Measurements from ENCODE around the gene C18orf32. TPM values are rescaled to one million over a fixed set of nuclear protein-coding genes. Genes with fewer than 3 reads are reported as not detected.

Gene C18orf32
- total and polyA plus RNA-seq, 2 of the 8 experiments (the other 6 are each of a cell fraction or from before 2014, with no cell fraction given) = 17.3 to 20.1 TPM

DNA sequence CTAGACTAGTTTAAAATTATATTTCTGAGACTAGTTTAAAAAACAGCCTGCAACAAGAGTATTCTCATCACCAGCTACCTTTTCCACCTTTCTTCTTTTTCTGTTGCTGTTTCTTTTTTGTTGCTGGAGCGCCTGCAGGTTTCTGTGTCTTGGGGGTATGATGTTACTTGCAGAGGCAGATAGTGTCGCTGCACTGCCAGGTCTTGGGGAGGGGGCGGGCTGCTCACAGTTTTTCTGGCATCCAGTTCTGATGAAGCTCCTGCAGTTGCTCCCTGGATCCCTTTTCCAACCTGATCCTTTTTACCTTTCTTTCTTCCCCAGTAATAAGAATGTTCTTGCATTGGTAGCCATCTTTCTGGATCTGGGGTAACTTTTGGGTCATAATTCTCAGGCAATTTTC is 8.0 kb upstream of the C18orf32 start:
- WGBS, 2 experiments (ENCODE audit: extremely low coverage in 1 of 2, insufficient coverage in 1 of 2, insufficient read length in 1 of 2, insufficient replicate concordance in 2 of 2, low coverage in 1 of 2, low lambda C conversion rate in 2 of 2, missing lambda C conversion rate in 1 of 2) = 46% methylated on average over 3 of the region's 3 CpGs; no CpG with 5 or more reads in 1 of the 2 experiments
- Histone ChIP-seq H3K56ac (replicated peaks; ENCODE audit: insufficient read length, low read depth, low read length) (no peak overlapping the region), H3K4me3 (ENCODE audit: extremely low read depth in 1 of 4, insufficient read depth in 2 of 4, low read depth in 3 of 4, low read length in 4 of 4) (no peak overlapping the region), H2BK15ac (ENCODE audit: low read length) (no peak overlapping the region), H3K4me2 (ENCODE audit: insufficient read depth in 1 of 2, low read depth in 2 of 2, low read length in 2 of 2) (no peak overlapping the region), H3K79me2 (ENCODE audit: control insufficient read depth in 1 of 2, insufficient read depth in 2 of 2, low read length in 2 of 2) (peaks cover 6 to 22% of the 10 kb centered on the region in 2 experiments), H4K91ac (replicated peaks; ENCODE audit: insufficient read length, low read length) (no peak overlapping the region), H3K4me1 (replicated peaks in 1 of 4; ENCODE audit: control insufficient read depth in 3 of 4, insufficient read depth in 4 of 4, low read length in 3 of 4) (peaks cover 3 to 10% (median 7%) of the 10 kb centered on the region in 4 experiments; a peak in 5 of 7 replicates), H3K9me3 (ENCODE audit: insufficient read depth in 2 of 2, low read depth in 1 of 2, low read length in 1 of 2) (no peaks in the 10 kb centered on the region), H3K23ac (ENCODE audit: insufficient read length) (no peak overlapping the region), H2AK5ac (ENCODE audit: low read depth, low read length) (no peak overlapping the region), H3K18ac (ENCODE audit: extremely low read depth, low read length) (no peak overlapping the region), H2BK5ac (ENCODE audit: low read depth, low read length) (no peak overlapping the region), H3K4ac (replicated peaks; ENCODE audit: insufficient read length, low read depth, low read length) (no peak overlapping the region), H3K9ac (replicated peaks in 1 of 4; ENCODE audit: extremely low read depth in 1 of 4, low read depth in 3 of 4, low read length in 3 of 4) (no peak overlapping the region), H3K27me3 (replicated peaks in 1 of 4; ENCODE audit: control insufficient read depth in 3 of 4, extremely low read depth in 1 of 4, insufficient read depth in 3 of 4, low read length in 3 of 4) (no peaks in the 10 kb centered on the region), H3K36me3 (ENCODE audit: control insufficient read depth in 2 of 4, insufficient read depth in 4 of 4, low read length in 3 of 4) (peaks cover 3 to 17% (median 16%) of the 10 kb centered on the region in 4 experiments), H2AFZ (ENCODE audit: low read length) (peak overlapping the region; percentile 8; the same call in 1 of the 2 replicates), H4K20me1 (replicated peaks in 1 of 2; ENCODE audit: control insufficient read depth in 1 of 2, insufficient read depth in 2 of 2, low read length in 2 of 2) (peaks cover 2 to 3% of the 10 kb centered on the region in 2 experiments), H2BK20ac (ENCODE audit: low read length) (no peak overlapping the region), H3K14ac (ENCODE audit: insufficient read length) (no peak overlapping the region), H3K79me1 (ENCODE audit: low read depth, low read length) (no peaks in the 10 kb centered on the region), H4K5ac (ENCODE audit: insufficient read length, low read depth, low read length) (no peak overlapping the region), H3K27ac (ENCODE audit: low read depth, low read length) (no peak overlapping the region), H3K23me2 (ENCODE audit: low read depth, low read length) (peaks cover 4% of the 10 kb centered on the region; the same call in 1 of the 2 replicates), H2BK120ac (replicated peaks; ENCODE audit: low read depth, low read length) (no peak overlapping the region), H2BK12ac (ENCODE audit: low read depth, low read length) (no peak overlapping the region), H4K8ac (ENCODE audit: extremely low read depth, insufficient read depth, low read length) (no peak overlapping the region)
- POLR2A ChIA-PET (ENCODE audit: partially characterized antibody) = interaction anchor here (1.5 to 7.2 kb wide), 2 partner anchors 9 to 265 kb away, joined by 4 to 58 read pairs; partner anchors contain the start of gene C18orf32
- TF ChIP-seq, protein P1, sequence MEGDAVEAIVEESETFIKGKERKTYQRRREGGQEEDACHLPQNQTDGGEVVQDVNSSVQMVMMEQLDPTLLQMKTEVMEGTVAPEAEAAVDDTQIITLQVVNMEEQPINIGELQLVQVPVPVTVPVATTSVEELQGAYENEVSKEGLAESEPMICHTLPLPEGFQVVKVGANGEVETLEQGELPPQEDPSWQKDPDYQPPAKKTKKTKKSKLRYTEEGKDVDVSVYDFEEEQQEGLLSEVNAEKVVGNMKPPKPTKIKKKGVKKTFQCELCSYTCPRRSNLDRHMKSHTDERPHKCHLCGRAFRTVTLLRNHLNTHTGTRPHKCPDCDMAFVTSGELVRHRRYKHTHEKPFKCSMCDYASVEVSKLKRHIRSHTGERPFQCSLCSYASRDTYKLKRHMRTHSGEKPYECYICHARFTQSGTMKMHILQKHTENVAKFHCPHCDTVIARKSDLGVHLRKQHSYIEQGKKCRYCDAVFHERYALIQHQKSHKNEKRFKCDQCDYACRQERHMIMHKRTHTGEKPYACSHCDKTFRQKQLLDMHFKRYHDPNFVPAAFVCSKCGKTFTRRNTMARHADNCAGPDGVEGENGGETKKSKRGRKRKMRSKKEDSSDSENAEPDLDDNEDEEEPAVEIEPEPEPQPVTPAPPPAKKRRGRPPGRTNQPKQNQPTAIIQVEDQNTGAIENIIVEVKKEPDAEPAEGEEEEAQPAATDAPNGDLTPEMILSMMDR (IDR thresholded peaks at IDR 0.05; ENCODE audit: control extremely low read depth in 1 of 3, insufficient read depth in 1 of 3, low read depth in 1 of 3, low read length in 3 of 3) = peak in 2 of 3 experiments; percentile 0 to 5; a peak in 1 of 4 replicates
- no peak for TF ChIP-seq ASH2L (IDR thresholded peaks at IDR 0.05; ENCODE audit: low read length)
- TF ChIP-seq KDM4A (IDR thresholded peaks at IDR 0.05; ENCODE audit: low read depth, low read length, severe bottlenecking) = no peak
- FAIRE-seq (no peak), DNase-seq (ENCODE audit: low read depth in 1 of 2, low spot score in 2 of 2) (no peak)
- CTCF ChIA-PET (ENCODE audit: partially characterized antibody) = interaction anchor here (2.1 to 2.2 kb wide), 2 partner anchors 15 to 364 kb away, joined by 4 to 8 read pairs; no protein-coding TSS in a partner anchor
